DMS 273 treated with DMSO at 0.1 percent for 48 hours (cell line): ENCODE measurements around the gene SP8.

Experiments used
- DNase-seq: peaks from one replicate; lab custom pipeline; 2025; lab: John Stamatoyannopoulos, UW

SP8 gene

DNA sequence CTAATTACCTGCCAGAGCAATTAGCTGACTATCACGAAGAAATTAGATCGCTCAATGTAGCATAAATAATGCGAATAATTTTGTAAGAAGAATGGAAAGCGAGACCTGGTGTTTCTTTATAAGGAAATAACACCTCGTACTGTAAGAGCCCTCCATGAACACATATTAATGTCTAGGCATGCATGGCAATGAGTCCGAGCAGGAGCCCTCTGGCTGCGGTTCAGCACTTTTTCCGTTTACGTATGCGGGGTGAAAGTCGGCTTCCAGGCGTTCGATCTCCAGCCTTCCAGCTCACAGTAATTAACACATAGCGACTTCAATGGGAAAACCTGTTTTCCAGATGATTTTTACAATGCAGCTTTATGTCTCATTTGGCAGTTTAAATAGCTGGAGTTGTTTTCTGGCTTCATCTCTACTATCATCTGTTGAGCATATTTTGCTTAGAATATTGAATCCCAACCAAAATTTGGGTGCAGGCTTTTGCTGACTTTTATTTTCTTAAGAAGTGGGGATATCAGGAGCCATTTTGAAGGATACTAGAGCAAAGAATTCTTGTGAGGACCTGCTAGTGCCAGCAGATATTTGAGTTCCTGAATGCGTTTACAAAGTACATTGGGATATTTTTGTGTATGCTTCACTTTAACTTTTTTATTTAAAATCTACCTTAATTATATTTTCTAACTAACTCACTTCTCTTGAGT lies 7.2 kb upstream of the SP8 start:
- no peak for DNase-seq

DNA sequence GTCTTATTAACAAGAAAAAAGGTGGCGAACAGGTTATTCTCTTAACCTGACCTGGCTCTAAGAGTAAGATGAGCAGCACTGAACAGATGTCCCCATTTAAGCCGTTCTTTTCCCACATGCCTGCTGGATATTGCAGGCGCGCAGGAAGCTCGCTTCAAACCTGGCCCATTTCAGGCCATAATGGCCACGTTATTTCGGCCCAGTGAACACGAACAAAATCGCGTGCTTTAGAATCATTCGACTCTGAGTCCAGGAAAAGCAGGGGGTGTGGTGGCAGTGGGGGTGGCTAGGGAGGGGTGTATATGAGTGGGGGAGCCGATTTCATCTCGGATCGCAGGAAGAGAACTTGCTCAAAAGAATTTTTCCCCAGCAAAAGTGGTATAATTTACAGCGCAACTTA lies 6.6 kb upstream of the SP8 start:
- DNase-seq: no peak

DNA sequence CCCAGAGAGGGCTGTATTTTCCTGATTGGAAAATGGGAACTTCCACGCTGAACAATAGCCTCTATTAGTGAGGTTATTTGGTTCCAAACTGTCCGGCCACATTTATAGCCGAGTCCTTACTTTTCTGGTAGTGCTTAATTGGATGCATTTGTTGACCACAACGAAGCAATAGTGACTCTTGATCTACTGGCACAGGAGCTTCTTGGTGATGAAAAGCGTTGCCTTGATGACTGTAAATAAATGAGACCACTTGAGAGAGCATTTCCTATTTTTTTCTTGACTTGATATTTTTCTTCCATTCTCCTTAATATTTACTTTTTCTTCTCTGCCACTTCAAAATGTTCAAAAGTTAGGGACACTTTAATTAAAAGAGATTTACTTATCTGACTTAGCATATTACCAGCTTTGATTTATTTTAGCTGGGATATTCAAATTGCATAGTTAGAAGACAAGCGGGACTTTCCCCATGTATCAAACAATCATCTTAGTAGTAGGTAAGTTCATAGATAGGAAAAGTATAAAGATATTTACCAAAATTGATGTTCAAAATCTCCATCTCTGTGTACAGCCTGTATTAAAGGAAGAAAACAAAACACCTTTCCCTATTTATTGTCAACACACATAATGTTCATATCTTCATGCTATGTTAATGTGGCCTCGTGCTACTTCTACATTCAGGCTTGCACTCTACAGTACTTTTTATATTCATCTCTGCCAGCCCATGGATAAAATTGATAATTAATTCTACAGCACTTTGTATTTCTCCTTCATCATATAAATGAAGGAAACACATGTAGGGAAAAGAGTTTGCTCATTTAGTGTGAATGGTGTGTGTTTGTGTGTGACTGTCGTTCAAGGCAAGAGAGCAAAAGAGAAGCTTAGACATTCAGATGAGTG lies 5.1 kb upstream of the SP8 start:
- DNase-seq: no peak

DNA sequence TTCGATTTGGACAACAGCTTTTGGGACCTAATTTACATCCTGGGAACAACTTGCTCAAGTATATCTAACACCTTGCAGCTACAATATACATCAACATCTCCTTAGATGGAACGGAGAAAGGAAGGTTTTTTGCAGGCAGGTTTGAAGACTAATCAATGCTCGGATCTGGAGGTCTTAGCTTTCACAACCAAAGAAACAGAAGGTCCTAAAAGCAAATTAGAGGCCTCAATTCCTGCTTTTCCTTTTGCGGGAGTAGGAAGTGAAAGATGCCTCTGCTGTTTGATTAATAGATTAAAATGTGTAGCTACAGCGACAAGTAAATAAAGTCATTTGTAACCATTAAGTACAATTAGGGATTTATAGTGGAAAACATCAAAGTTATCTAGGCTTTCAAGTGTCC lies 3.7 kb upstream of the SP8 start:
- no peak for DNase-seq

DNA sequence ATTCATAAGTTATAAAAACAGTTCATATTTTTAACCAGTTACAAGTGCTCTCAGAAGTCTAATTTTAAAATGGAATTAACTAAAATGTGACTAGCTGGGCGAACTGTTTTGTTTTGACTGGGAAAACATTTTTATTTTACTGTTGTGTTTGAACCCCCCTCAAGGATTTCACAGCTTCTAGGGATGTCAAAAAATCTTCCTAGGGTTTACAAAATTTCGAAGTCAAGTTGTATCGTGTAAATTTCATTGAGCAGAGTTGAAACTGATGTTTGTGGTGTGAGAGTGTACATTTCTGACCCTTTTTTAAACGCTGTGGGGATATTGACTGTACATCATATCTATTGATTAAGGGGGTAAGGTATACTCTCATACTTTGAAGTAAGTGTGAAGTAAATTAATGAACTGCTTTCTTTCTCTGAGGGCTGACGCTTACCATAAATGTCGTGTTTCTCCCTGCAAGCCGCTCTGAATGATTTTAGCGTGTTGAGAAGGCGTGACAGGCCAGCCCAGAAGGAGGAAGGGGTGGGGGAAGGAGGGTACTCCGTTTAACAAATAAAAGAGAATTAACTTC lies 1.8 kb upstream of the SP8 start:
- DNase-seq: no peak

DNA sequence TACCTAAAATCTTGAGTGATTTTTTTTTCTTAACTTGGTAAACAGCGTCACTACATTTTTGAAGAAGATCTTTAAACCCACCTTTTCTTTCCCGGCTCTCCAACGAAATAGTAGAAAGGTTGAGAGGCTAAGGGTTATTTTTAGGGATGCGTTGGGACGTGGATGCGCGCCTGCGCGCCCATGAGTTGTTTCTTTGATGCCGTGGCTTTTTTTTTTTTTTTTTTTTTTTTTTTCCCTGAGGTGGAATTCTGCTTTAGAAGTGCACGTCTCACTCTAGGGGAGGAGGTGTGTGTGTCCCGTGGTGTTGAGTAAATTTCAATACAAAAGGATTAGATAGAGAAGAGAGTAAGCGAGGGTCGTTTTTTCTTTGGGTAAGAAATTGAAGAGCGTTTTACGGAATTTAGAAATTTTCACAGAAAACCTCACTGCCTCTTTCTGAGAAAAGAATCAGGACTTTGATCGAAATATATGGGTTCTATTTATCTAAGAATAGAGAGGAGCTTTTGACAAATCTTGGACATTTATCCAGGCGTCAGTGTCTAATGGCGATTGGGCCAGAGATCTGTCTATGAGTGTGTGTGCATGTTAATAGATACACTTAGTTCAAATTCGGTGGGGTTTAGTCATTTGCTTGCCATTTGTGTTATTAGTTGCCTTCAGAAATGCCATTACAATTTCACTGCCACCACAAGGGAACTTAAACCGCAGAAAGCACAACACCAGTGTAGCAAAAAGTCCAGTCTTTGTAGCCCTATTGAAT lies 1.2 kb upstream of the SP8 start:
- no peak for DNase-seq

DNA sequence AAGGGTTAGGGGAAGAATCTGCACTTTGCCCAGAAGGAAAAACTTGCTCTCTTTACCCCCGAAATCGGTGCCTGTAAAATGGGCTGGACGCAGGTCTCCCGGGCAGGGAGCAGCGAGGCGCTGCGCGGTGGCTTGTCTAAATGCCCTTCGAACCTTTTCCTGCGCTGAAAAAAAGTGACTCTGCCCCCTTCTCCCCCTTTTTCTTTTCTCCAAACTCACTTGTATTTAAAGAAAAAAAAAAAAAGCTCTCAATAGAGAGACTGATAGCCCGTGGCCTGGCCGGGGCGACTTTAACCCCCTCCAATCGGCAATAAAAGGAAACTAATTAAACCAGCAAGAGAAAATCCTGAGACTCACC lies 286 bp downstream of the SP8 start:
- DNase-seq: no peak

DNA sequence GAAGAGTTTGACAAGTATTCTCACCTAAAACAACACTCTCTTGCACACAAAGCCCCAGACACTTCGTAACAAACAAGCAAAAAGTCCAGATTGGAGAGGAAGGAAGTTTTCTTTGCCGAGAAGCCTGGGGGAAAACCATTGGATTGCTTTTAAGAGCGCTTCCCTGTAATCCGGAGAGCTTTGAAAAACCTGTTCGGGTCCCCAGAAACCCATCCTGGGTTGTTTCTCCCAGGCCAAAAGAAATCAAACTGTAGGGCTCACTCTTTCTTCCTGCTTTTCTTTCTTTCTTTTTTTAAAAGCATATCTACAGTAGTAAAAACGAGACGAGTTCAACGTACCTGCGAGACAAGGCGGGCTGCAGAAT lies 655 bp downstream of the SP8 start:
- DNase-seq: no peak

DNA sequence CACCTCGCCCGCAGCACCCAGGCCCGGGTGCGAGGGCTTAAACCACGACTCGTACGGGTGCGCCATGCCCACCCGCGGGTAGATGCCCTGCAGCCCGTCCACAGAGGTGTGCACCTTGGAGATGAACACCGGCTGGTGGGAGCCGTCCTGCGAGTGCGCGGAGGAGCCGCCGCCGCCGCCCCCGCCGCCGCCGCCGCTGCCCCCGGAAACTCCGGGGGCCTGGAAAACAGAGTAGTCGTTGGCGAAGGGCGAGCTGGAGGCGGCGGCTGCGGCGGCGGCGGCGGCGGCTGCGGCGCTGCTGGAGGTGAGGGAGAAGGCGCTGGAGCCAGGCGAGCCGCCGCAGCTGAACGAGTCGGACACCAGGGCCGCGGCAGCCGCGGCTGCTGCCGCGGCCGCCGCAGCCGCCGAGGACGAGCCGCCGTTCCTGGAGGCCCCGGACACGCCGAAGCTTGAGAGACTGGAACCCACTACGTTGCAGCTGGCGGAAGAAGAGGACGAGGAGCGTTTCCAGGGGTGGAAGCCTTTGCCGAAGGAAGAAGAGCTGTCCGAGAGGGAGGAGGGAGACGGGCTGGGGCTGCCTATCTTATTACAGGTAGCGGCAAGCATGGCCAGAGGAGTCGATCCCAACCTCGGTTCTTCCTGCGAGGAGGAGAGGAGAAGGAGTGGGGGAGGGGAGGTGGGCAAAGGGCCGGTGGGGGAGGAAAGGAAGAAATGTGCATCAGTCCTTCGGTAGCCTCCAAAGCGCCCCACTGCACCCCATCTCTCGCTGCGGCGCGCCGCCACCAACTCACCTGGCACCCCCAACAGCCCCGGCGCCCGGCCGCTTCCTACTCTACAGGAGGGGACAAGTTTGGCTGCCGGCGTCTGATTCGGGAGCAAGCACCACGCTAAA lies 1.3 kb downstream of the SP8 start:
- DNase-seq: no peak

DNA sequence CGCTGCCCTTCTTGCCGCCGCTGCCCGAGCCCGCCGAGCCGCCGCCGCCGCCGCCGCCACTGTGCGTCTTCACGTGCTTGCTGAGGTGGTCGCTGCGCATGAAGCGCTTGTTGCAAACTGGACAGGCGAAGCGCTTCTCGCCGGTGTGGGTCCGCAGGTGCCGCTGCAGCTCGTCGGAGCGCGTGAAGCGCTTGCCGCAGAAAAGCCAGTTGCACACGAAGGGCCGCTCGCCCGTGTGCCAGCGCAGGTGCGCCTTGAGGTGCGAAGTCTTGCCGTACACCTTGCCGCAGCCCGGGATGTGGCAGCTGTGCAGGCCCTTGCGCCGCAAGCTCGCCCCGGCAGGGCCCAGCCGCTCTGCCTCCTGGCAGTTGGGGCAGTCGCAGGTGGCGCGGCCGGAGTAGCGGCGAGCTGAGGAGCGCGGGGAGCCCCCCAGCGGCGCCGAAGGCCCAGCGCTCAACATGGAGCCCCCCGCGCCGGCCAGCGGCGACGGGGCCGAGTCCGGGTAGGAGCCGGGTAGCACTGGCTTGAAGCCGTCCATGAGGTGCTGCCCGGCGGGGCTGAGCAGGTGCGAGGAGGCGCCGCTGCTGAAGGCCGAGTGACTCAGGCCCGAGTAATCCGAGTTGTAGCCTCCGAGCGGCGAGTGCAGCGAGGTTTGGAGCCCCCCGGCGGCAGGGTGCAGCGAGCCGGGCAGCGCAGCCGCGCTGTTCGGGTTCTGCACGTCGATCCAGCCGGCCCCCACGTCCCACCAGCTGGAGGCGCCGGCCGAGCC lies 2.1 kb downstream of the SP8 start:
- DNase-seq: no peak

DNA sequence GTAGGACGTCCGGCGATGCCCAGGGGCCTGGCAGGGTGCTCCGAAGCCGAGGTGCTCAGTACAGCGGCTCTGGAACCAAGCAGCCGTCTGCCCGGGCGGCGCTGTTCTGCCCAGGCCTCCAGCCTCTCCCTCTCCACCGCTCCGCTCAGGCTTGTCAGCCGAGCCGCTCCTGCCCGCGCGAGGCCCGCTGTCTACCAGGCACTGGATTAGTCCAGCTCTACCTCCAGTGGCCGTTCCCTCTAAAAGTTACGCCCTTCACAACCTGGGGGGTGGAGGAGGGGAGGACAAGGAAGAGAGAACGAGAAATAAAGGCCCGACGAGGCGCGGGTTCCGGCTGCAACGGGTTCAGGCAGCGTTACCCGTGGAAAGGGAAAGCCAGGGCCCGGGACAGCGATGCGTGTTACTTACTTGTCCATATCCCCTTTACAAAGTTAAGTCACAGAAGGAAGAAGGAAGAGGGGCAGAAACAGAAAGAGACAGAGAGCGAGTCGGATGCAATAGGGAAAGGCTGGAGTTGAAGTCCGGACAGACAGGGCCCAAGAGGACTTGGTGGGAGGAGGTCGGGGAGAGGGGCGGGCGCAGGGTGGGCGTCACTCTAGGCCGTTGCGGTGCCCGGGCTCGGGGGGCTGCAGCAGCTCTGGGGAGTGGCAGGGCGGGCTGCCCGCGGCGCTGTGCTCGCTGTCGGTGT lies 2.8 kb downstream of the SP8 start:
- DNase-seq: no peak

DNA sequence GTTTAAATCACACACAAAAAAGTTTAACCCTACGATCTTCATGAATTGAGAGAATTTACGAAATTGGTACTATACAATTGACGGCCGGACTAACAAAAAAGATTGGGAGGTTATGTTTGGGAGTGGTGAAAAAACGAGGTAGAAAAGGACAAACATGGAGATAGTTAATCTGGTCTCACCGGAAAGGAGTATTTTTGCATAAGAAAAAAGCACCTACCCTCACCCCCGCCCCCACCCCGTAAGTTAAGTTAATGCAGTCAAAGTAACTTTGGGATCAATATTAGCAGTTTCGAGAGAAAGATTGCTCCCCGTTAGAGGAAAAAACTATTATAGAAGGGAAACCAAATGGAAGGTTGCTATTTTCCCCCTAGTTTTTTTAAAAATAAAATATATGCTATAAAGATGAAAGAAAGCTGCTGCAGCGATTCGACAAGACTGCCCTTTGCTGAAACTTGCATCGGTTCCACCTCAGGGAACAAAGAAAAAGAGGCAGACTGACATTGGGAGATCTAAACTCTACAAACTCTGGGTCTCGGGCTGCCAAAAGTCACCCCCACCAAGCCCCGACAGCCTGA lies 3.5 kb downstream of the SP8 start:
- DNase-seq: no peak

DNA sequence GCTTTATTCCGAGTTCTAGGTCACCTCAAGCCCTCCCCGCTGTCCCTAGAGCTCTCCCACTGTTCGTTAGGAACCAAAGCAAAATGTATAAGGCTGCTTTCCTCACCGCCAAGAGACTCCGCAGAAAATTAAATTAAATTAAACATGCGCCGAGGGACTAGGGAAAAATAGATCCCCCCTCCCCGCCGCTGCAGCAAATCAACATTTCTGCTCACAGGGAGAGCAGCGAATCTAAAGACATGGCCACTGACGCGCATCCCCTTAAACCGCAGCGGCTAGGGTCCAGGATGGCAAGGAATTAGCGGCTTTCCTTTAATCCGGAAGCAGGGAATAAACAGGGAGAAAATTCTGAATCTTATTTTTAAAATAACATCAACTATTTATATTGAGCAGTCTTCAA lies 7.6 kb downstream of the SP8 start:
- DNase-seq: no peak

DNA sequence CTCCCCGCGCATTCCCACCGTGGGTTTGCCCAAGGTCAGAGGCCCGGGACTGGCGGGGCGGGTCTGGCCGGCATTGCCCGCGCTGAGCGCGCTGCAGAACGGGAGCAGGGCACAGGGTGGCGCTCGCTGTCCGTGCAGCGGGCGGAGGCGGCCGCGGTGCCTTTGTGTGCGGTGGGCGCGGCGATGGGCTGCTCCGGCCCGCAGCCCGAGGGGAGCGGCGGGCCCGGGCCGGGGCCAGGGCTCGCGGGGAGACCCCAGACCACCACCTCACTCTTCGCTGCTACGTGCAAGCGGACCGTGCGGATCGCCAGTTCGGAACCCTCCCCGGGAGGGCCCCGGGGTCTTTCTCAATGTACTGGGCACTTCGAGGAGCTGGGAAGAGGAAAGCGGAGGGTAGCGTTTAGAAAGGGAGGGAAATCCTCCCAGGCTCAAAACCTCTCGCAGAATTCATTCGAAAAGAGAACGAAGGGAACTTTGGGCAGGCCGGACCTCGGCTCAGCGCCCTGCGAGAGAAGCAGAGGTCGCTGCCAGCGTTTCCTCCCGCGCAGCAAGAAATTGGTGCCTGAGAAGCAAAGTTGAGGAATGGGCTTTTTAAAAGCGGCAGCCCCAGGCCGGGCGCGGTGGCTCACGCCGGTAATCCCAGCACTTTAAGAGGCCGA lies 8.5 kb downstream of the SP8 start:
- no peak for DNase-seq

DNA sequence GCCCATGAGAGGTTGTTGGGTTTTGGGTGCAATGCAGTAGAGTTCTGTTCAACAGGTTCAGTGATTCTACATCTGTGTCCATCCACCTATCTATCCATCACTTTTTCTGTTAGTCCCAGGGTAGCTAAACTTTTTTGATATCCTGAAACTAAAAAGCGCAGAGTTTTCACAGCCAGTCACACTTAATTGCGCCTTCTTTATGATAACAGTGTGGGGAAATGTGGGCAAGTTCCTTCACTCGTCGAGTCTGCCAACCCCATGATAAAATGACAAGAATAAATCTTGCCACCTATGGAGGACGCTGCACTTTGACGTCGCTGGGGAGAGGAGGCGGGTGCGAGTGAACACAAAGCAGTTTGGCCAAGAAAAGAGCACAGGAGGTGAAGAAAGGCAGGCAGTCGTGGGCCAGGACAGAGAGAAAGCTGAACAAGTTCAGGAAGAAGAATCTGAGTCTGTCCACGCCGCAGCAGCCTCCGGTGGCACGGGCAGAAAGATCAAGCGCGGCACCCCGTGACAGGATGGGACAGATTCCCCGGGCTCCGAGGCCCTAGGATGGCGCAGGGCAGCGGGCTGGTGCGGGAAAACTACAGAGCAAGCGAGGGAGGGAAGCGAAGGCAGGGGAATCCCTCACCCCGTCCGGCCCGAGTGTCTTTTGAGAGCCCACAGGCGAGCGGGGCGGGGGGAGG lies 9.2 kb downstream of the SP8 start:
- DNase-seq: no peak

DNA sequence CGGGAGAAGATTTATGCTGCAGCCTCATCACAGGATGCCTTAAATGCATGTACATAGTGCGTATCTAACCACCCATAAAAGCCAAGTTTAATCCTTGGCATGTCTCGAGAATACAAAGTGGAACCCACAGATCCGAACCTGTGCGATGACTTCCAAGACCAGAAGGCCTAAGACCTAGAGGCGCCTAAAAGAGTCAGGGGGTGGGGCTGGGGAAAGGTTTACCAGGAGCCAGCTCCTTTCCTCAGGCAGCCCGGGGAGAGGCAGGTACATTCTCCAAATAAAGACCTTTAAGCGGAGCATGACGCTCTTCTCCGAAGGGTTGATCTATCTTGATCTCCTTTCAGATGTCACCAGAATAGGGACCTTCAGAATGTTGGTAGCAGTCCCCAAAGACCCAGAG lies 9.7 kb downstream of the SP8 start:
- no peak for DNase-seq

DNA sequence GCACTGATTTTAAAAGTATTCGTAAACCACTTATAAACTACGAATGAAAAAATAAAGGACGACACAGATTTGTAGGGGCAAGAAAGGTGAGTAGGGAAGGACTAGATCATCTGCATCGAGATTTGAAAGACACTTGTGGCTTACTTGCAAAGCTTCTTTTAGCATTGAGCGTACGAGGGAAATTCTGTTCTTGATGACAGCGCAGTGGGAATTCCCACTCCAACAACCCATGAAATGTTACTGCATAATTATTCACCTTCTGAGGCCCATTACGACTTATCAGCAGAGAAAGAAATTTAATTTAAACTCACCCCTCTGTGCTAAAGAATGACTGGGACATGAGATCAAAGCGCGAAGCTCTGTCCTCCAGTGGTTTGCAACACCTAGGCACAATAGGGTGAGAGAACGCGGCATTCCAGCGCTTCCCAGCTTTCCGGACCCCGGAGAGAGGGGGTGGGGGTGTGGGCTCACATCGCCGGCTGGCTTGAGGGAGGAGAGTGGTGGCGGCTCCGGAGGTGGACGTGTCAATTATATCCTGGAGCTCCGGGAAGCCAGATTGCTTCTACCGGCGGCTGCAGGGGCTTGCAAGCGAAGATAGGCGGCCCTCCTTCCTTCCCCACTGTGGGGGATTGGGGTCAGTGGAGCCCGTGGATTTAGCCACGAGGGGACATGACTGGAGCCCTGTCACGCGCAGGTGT lies 10.3 kb downstream of the SP8 start:
- DNase-seq: no peak

DNA sequence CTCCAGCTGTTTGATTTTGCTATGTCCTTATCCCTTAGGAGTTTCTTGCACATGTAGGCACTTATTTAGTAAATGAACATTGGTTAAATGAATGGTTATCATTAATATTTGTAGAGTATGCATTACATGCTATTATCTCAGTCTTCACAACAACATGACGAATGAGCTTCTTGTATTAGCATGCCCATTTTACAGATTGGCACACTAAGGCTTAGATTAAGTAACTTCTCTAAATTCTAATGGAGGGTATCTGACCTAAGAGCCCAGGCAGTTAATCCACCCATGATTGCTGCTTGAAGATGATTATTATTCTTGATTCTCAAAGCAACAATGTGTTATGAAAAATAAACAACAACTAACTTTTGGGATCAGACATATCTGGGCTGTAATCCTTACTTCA lies 32.7 kb downstream of the SP8 start:
- no peak for DNase-seq
